ENCODE measurements around the gene KCTD3. TPM values are rescaled to one million over a fixed set of nuclear protein-coding genes. Genes with fewer than 3 reads are reported as not detected.

Gene KCTD3
- total RNA-seq, 1 donor: 45.6 TPM

- no peak overlapping the region for H3K4me3 ChIP-seq (ENCODE audit: low read depth, low read length)
- TF ChIP-seq CTCF (IDR thresholded peaks at IDR 0.05; ENCODE audit: insufficient read depth, low read length): no peak
- peak; percentile 7 for DNase-seq (ENCODE audit: low read depth)
Measured at GRCh38 chr1:215631489-215631888, 64.4 kb downstream of the KCTD3 start.

DNA sequence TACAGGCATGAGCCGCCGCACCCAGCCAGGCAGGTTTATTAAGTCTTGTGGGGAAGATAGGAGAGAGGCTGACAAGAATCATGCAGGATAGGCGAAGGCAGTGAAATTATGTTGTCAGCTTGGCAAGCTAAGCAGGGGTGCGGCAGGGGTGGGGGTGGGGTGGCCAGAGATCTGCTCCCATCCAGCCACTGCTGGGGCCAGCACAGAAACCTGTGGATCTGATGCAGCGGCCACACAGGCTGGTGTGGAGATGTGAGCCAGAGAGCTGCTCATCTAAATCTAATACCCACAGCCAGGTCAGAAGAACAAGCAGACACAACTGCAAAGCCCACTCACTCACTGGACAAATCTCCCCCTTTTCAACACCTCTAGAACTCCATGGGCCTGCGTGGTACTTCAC, 68.7 kb downstream of the KCTD3 start:
- no peak overlapping the region for H3K4me3 ChIP-seq (ENCODE audit: low read depth, low read length)
- no peak for TF ChIP-seq CTCF (IDR thresholded peaks at IDR 0.05; ENCODE audit: insufficient read depth, low read length)
- no peak for DNase-seq (ENCODE audit: low read depth)

- no peak for TF ChIP-seq CTCF (IDR thresholded peaks at IDR 0.05; ENCODE audit: insufficient read depth, low read length)
- H3K4me3 ChIP-seq (ENCODE audit: low read depth, low read length): peak overlapping the region; percentile 51
- peak; percentile 91 for DNase-seq (ENCODE audit: low read depth)
Measured at GRCh38 chr1:215636258-215636965, 69.3 kb downstream of the KCTD3 start.

- peak overlapping the region; percentile 51 for H3K4me3 ChIP-seq (ENCODE audit: low read depth, low read length)
- peak; percentile 94 for DNase-seq (ENCODE audit: low read depth)
- TF ChIP-seq CTCF (IDR thresholded peaks at IDR 0.05; ENCODE audit: insufficient read depth, low read length): no peak
Measured at GRCh38 chr1:215637041-215637573, 70.0 kb downstream of the KCTD3 start.

DNA sequence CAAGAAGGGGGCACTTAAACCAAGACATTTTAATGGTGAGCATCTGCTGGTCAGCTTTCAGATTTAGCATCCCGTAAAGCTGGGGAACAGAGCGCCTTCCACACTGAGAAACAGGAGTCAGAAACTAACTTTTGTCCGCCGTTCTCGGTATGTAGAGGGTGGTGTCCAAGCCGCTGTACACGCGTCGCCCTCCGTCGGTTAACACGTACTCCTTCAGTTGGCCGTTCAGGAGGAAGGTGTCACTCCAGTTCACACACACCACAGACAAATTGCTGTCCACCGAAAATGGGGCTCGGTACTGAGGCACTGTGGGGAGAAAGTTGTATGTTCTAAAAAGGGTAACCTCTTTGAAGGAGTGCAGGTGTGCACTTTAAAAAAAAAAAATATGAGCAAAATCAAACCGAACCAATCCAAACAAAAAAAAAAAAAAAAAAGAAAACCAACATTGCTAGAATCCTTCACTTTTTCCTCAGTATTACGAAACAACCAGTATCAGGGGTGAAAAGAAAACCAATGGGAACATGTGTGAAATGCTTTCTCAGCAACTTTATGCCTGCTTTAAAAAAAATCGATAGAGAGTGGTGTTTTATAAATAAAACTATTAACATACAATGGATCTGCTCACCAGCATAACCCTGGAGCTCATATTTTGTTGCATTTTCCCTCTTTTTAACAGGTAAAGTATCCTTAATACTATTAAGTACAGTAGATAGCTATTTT, 73.5 kb downstream of the KCTD3 start:
- DNase-seq (ENCODE audit: low read depth): no peak
- H3K4me3 ChIP-seq (ENCODE audit: low read depth, low read length): no peak overlapping the region
- no peak for TF ChIP-seq CTCF (IDR thresholded peaks at IDR 0.05; ENCODE audit: insufficient read depth, low read length)

- no peak for DNase-seq (ENCODE audit: low read depth)
- no peak overlapping the region for H3K4me3 ChIP-seq (ENCODE audit: low read depth, low read length)
- TF ChIP-seq CTCF (IDR thresholded peaks at IDR 0.05; ENCODE audit: insufficient read depth, low read length): no peak
Measured at GRCh38 chr1:215643592-215644321, 76.7 kb downstream of the KCTD3 start.

All from fibroblast of the aortic adventitia (primary cell).